Measurements from ENCODE around the gene COMMD1.

- no peak for TF ChIP-seq REST (IDR thresholded peaks at IDR 0.05; ENCODE audit: insufficient read depth in 1 of 2, low read depth in 2 of 2, low read length in 2 of 2)
- TF ChIP-seq TAF1 (IDR thresholded peaks at IDR 0.05; ENCODE audit: borderline replicate concordance, insufficient read depth, low read length) = no peak
These were observed 95.1 kb downstream of the COMMD1 start for GRCh38 chr2:62000538-62000937.
